HCT116 (cell line): Measurements from ENCODE around the gene GJB6. TPM values are rescaled to one million over a fixed set of nuclear protein-coding genes. Genes with fewer than 3 reads are reported as not detected.

Source experiments
- ATAC-seq: fragments of 200-7000 bp; cut with Tn5 transposase; 2 replicates; pipeline ENCODE4 v1.9.1; 2020; ENCODE audit warnings: mild to moderate bottlenecking, moderate library complexity
- BruUV-seq: library from RNA; stranded (reverse); fragments of 400-500 nt; replicated peaks from 2 replicates; lab custom pipeline; 2021; lab: Mats Ljungman, UMichigan
- CTCF ChIA-PET: fragments of 300-600 bp; sonication (Branson Sonifier 250); formaldehyde crosslinking; loops from one replicate; lab custom pipeline; 2021; ENCODE audit warnings: antibody characterized with exemption; lab: Charles Lee
- POLR2A ChIA-PET: fragments of 300-600, 350-600 bp; sonication (Branson Sonifier 250); formaldehyde crosslinking; loops from one replicate; lab custom pipeline; 2021; ENCODE audit warnings: antibody characterized with exemption; lab: Charles Lee
- RAD21 ChIA-PET, 2 experiments: fragments of 300-600 bp; sonication (Branson Sonifier 250); formaldehyde crosslinking; loops; one replicate each; lab custom pipeline; 2023; ENCODE audit warnings: low total read pairs in 2 of 2; ENCODE audit not compliant: uncharacterized antibody in 2 of 2, unreplicated experiment in 2 of 2, low non-redundant PET in 1 of 2; lab: Charles Lee
- DNase-seq: peaks from one replicate; pipeline ENCODE4 v3.0.0-alpha.2; 2010; ENCODE audit warnings: low read depth, low spot score
- H2AFZ ChIP-seq: fragments of 200-600 bp; shearing (Covaris generic), sonication (generic); 2 replicates; pipeline ENCODE4 v1.6.1; 2017; ENCODE audit warnings: low read depth, mixed run types, mixed read lengths, antibody characterized with exemption, low read length; ENCODE audit not compliant: poor library complexity, severe bottlenecking
- H3K27ac ChIP-seq: 2 replicates; pipeline ENCODE4 v1.5.1; 2012; ENCODE audit warnings: low read depth, low read length
- H3K27me3 ChIP-seq: fragments of 200-600 bp; sonication (generic); 2 replicates; pipeline ENCODE4 v1.6.1; 2016; ENCODE audit warnings: mixed run types, low read length, mixed read lengths; ENCODE audit not compliant: insufficient read depth
- H3K36me3 ChIP-seq, 2 experiments: fragments of 200-500 bp in 1 of 2; fragments of 200-600 bp in 1 of 2; sonication (Bioruptor generic) in 1 of 2; sonication (generic) in 1 of 2; 2 replicates each; pipeline versions ENCODE4 v1.5.1 to v1.6.1; 2014 to 2016; ENCODE audit warnings: low read length in 2 of 2, inconsistent platforms in 1 of 2, mixed read lengths in 1 of 2, mixed run types in 1 of 2; ENCODE audit not compliant: insufficient read depth in 2 of 2, control insufficient read depth in 1 of 2
- H3K4me1 ChIP-seq, 2 experiments: fragments of 200-600 bp in 1 of 2; sonication (generic) in 1 of 2; 2 replicates each; pipeline versions ENCODE4 v1.5.1 to v1.6.1; 2012 to 2017; ENCODE audit warnings: low read length in 2 of 2, inconsistent platforms in 1 of 2, mild to moderate bottlenecking in 1 of 2, mixed read lengths in 1 of 2, mixed run types in 1 of 2, moderate library complexity in 1 of 2; ENCODE audit not compliant: insufficient read depth in 2 of 2, control insufficient read depth in 1 of 2
- H3K4me2 ChIP-seq: fragments of 200-600 bp; sonication (generic); 2 replicates; pipeline ENCODE4 v1.6.1; 2017; ENCODE audit warnings: mixed run types, low read length, mixed read lengths
- H3K4me3 ChIP-seq, 2 experiments: fragments of 200-600 bp in 1 of 2; sonication (generic) in 1 of 2; replicated peaks in 1 of 2; 2 replicates each; pipeline ENCODE4 v1.5.1; 2011 to 2016; ENCODE audit warnings: low read length in 2 of 2, control low read depth in 1 of 2, low read depth in 1 of 2, mild to moderate bottlenecking in 1 of 2, mixed read lengths in 1 of 2, mixed run types in 1 of 2
- H3K79me2 ChIP-seq: fragments of 200-600 bp; sonication (generic); 2 replicates; pipeline ENCODE4 v1.6.1; 2017; ENCODE audit warnings: mild to moderate bottlenecking, mixed run types, low read length, moderate library complexity, mixed read lengths; ENCODE audit not compliant: insufficient read depth
- H3K9ac ChIP-seq: fragments of 200-600 bp; sonication (generic); 2 replicates; pipeline ENCODE4 v1.6.1; 2016; ENCODE audit warnings: low read length, mixed read lengths
- H3K9me2 ChIP-seq: fragments of 200-600 bp; sonication (generic), shearing (Covaris generic); 2 replicates; pipeline ENCODE4 v1.6.1; 2017; ENCODE audit warnings: mixed run types, mild to moderate bottlenecking, moderate library complexity; ENCODE audit not compliant: insufficient read depth
- H3K9me3 ChIP-seq, 2 experiments: fragments of 200-500 bp in 1 of 2; fragments of 200-600 bp in 1 of 2; sonication (Bioruptor generic) in 1 of 2; sonication (generic) in 1 of 2; 2 replicates each; pipeline ENCODE4 v1.6.1; 2014 to 2017; ENCODE audit warnings: low read length in 2 of 2, mixed read lengths in 2 of 2, inconsistent platforms in 1 of 2, low read depth in 1 of 2, mild to moderate bottlenecking in 1 of 2, mixed run types in 1 of 2, moderate library complexity in 1 of 2; ENCODE audit not compliant: control insufficient read depth in 1 of 2, insufficient read depth in 1 of 2
- H4K20me1 ChIP-seq: fragments of 200-600 bp; sonication (generic), shearing (Covaris generic); 2 replicates; pipeline ENCODE4 v1.6.1; 2017; ENCODE audit warnings: mixed run types, mild to moderate bottlenecking, moderate library complexity; ENCODE audit not compliant: insufficient read depth
- CBX3 ChIP-seq: IDR thresholded peaks from 2 replicates; pipeline ENCODE4 v1.6.1; 2012; ENCODE audit warnings: low read depth
- CEBPB ChIP-seq: IDR thresholded peaks from 2 replicates; pipeline ENCODE4 v1.6.1; 2012; ENCODE audit warnings: low read depth
- CTCF ChIP-seq, 3 experiments: fragments of 200-600 bp in 1 of 3; sonication (generic) in 1 of 3; IDR thresholded peaks in 2 of 3; conservative IDR thresholded peaks in 1 of 3; 2 replicates each; pipeline ENCODE4 v1.5.1; 2012 to 2017; ENCODE audit warnings: low read depth in 2 of 3, low read length in 2 of 3, antibody characterized with exemption in 1 of 3, borderline replicate concordance in 1 of 3, control low read depth in 1 of 3, mild to moderate bottlenecking in 1 of 3, mixed read lengths in 1 of 3, mixed run types in 1 of 3, moderate library complexity in 1 of 3; ENCODE audit not compliant: insufficient read depth in 1 of 3
- EGR1 ChIP-seq: IDR thresholded peaks from 2 replicates; pipeline ENCODE4 v1.6.1; 2012; ENCODE audit warnings: low read depth
- ELF1 ChIP-seq: IDR thresholded peaks from 2 replicates; pipeline ENCODE4 v1.6.1; 2012; ENCODE audit warnings: low read depth, borderline replicate concordance
- JUND ChIP-seq: IDR thresholded peaks from 2 replicates; pipeline ENCODE4 v1.6.1; 2012
- MAX ChIP-seq: IDR thresholded peaks from 2 replicates; pipeline ENCODE4 v1.6.1; 2012
- POLR2AphosphoS5 ChIP-seq: IDR thresholded peaks from 2 replicates; pipeline ENCODE4 v1.6.1; 2011; ENCODE audit warnings: mild to moderate bottlenecking, low read depth, low read length, moderate library complexity
- REST ChIP-seq: IDR thresholded peaks from 2 replicates; pipeline ENCODE4 v1.6.1; 2012; ENCODE audit warnings: low read depth
- SIN3A ChIP-seq: IDR thresholded peaks from 2 replicates; pipeline ENCODE4 v1.6.1; 2012; ENCODE audit warnings: low read depth
- SRF ChIP-seq: IDR thresholded peaks from 2 replicates; pipeline ENCODE4 v1.6.1; 2012; ENCODE audit warnings: low read depth
- TCF7L2 ChIP-seq: IDR thresholded peaks from 2 replicates; pipeline ENCODE4 v1.7.0; 2011; ENCODE audit warnings: borderline replicate concordance, inconsistent platforms; ENCODE audit not compliant: insufficient read depth, insufficient read length; ENCODE audit errors: extremely low read depth
- ZFX ChIP-seq: fragments of 450-650 bp; IDR thresholded peaks from 2 replicates; pipeline ENCODE4 v1.6.1; 2017
- intact Hi-C: fragments of 100-400 bp; cut with micrococcal nuclease; formaldehyde crosslinking; loops from 2 replicates; pipeline ENCODE4 v1.10.0; 2022
- total RNA-seq: library from RNA; stranded (reverse); gene quantifications from one replicate; pipeline ENCODE4 v1.2.1, GENCODE V29; 2021; ENCODE audit not compliant: unreplicated experiment

The GJB6 gene
- total RNA-seq, 1 experiment from 2014 or later, result not detected

GRCh38 chr13:20264271-20265018 lies 32.3 kb upstream of the GJB6 start:
- ChIA-PET RAD21 (interaction anchor here in 1 of 2 experiments (0.9 kb wide), 1 partner anchor 652 kb away, joined by 7 read pairs; no protein-coding TSS in a partner anchor), CTCF (no interaction called here), POLR2A (no interaction called here)
- H3K9ac ChIP-seq, result no peak overlapping the region
- intact Hi-C loops, result no loop called here
- no peaks in the 10 kb centered on the region for H3K9me3 ChIP-seq
- no peak overlapping the region for H3K4me3 ChIP-seq
- BruUV-seq, result no TSS peak
- no peaks in the 10 kb centered on the region for H3K79me2 ChIP-seq
- no peak overlapping the region for H3K27ac ChIP-seq
- TF ChIP-seq CEBPB (no peak), SRF (no peak), SIN3A (no peak), JUND (no peak), ELF1 (no peak), CBX3 (no peak), EGR1 (no peak), POLR2AphosphoS5 (no peak), TCF7L2 (no peak), ZFX (no peak), MAX (no peak), REST (no peak), CTCF (IDR thresholded peaks at IDR 0.05 in 2 of 3, conservative IDR thresholded peaks at IDR 0.05 in 1 of 3; ENCODE audit: borderline replicate concordance in 1 of 3, insufficient read depth in 1 of 3, low read depth in 2 of 3, low read length in 2 of 3) (no peak)
- ATAC-seq (no peak), DNase-seq (no peak)
- H3K9me2 ChIP-seq, result no peaks in the 10 kb centered on the region
- no peaks in the 10 kb centered on the region for H3K27me3 ChIP-seq
- no peaks in the 10 kb centered on the region for H3K4me1 ChIP-seq
- no peaks in the 10 kb centered on the region for H4K20me1 ChIP-seq
- no peaks in the 10 kb centered on the region for H3K36me3 ChIP-seq
- H2AFZ ChIP-seq, result no peak overlapping the region
- no peak overlapping the region for H3K4me2 ChIP-seq
